ENCODE results near the gene KCTD2. TPM values are rescaled to one million over a fixed set of nuclear protein-coding genes. Genes with fewer than 3 reads are reported as not detected.
"Not testable (repeated sequence)": the region's sequence is repeated elsewhere in the genome, so short reads cannot be mapped to it uniquely, and the experiment has no call there.

Gene KCTD2
- total RNA-seq, 3 donors from 2014 or later: 19.1 to 30.0 (median 21.2) TPM

DNA sequence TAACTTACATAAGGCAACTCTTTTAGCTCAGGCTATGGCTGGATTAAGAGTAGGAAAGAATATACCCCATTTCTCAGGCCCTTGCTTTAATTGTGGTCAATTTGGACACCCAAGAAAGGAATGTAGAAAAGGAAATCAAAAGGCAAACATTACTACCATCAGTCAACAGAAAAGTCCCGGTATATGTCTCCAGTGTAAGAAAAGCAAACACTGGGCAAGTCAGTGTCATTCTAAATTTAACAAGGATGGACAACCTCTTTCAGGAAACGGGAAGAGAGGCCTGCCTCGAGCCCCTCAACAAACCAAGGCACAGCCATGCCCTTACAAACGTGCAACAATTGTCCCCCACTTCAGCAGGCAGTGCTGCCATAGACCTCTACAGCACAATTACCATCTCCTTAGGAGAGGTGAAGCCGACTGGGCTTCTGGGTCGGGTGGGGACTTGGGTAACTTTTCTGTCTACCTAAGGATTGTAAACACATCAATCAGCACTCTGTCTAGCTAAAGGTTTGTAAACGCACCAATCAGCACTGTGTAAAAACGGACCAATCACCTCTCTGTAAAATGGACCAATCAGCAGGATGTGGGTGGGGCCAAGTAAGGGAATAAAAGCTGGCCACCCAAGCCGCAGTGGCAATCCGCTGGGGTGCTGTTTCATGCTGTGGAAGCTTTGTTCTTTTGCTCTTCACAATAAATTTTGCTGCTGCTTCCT is 22.2 kb upstream of the KCTD2 start:
- TF ChIP-seq CTCF (IDR thresholded peaks at IDR 0.05): no peak
- ATAC-seq (no peak), DNase-seq (no peak)
- no peaks in the 10 kb centered on the region for H3K4me1 ChIP-seq (ENCODE audit: low read depth)
- H3K4me3 ChIP-seq: no peak overlapping the region
- H3K36me3 ChIP-seq (ENCODE audit: low read depth): no peaks in the 10 kb centered on the region
- H3K9me3 ChIP-seq: no peaks in the 10 kb centered on the region
- intact Hi-C loops (cut with DNase I, micrococcal nuclease): no loop called here

- H3K36me3 ChIP-seq (ENCODE audit: low read depth); intact Hi-C loops (cut with DNase I, micrococcal nuclease); H3K4me3 ChIP-seq; DNase-seq; H3K9me3 ChIP-seq; H3K4me1 ChIP-seq (ENCODE audit: low read depth); ATAC-seq: not testable (repeated sequence)
Observed at GRCh38 chr17:75025398-75025734, 21.7 kb upstream of the KCTD2 start.

GRCh38 chr17:75026650-75027049 is 20.4 kb upstream of the KCTD2 start:
- H3K9me3 ChIP-seq; H3K4me3 ChIP-seq; H3K4me1 ChIP-seq (ENCODE audit: low read depth); intact Hi-C loops (cut with DNase I, micrococcal nuclease); ATAC-seq; H3K36me3 ChIP-seq (ENCODE audit: low read depth): not testable (repeated sequence)
- DNase-seq: peak in 1 of 3 donors; percentile 33

DNA sequence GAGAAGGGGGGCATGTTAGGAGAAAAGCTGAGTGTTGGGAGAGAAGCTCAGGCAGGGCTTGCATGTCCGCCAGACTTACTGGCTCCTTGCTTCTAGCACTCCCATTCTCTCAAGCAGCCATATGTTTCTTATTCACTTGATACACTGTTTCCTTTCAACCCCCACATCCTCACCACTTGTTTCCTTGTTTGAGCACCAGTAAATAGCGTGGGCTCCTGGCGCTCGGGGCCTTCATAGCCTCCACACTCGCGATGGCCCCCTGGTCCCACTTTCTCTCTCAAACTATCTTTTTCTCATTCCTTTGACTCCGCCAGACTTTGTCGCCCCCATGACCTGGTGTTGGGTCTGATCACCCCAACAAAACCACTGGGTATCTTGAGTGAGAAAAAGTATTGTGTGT is 16.9 kb upstream of the KCTD2 start:
- Histone ChIP-seq H3K4me1 (ENCODE audit: low read depth) (peaks cover 12% of the 10 kb centered on the region), H3K9me3 (no peaks in the 10 kb centered on the region), H3K4me3 (no peak overlapping the region), H3K36me3 (ENCODE audit: low read depth) (no peaks in the 10 kb centered on the region)
- intact Hi-C loops (cut with DNase I, micrococcal nuclease): no loop called here
- DNase-seq: no peak
- no peak for ATAC-seq
- no peak for TF ChIP-seq CTCF (IDR thresholded peaks at IDR 0.05)

DNA sequence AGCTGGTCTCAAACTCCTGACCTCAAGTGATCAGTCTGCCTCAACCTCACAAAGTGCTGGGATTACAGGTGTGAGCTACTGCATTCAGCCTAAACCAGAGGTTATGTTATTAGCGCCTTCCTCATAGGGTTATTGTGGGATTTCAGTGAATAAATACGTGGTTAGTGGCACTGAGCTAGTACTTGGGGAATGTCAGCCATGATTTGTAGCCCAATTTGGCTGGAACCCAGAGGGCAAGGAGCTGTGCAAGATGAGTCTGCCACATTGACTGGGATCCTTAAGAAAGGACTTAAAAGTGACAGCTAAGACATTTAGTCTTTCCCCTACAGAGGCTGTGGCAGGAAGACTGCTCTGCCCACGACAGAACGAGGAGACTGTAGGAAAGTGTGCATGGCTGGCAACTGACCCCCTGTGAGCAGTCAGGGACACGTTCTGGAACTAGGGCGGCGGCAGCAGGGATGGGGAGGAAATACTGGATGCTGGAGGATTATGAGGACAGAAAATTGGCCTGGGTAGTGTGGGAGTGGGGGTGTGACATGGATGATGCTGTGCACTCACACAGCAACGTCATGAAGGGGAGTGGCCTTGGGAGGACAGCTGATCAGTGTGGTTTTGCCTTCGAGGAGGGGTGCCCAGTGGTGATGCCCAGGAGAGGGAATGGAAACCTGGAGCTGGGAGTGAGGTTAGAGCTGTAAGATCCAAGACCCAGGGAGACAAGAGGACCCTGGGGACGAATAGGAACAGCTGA is 14.9 kb upstream of the KCTD2 start:
- TF ChIP-seq CTCF (IDR thresholded peaks at IDR 0.05): no peak
- intact Hi-C loops (cut with DNase I, micrococcal nuclease): no loop called here
- peaks cover 31% of the 10 kb centered on the region for H3K4me1 ChIP-seq (ENCODE audit: low read depth)
- H3K36me3 ChIP-seq (ENCODE audit: low read depth): no peaks in the 10 kb centered on the region
- no peak overlapping the region for H3K4me3 ChIP-seq
- no peaks in the 10 kb centered on the region for H3K9me3 ChIP-seq
- DNase-seq: peak; percentile 58 to 75 (median 69)
- peak; percentile 21 for ATAC-seq

GRCh38 chr17:75032720-75033280 is 14.2 kb upstream of the KCTD2 start:
- ATAC-seq: no peak
- no peak for TF ChIP-seq CTCF (IDR thresholded peaks at IDR 0.05)
- DNase-seq: peak in 1 of 3 donors; percentile 37
- H3K4me1 ChIP-seq (ENCODE audit: low read depth): peaks cover 31% of the 10 kb centered on the region
- no peak overlapping the region for H3K4me3 ChIP-seq
- intact Hi-C loops (cut with DNase I, micrococcal nuclease): no loop called here
- no peaks in the 10 kb centered on the region for H3K9me3 ChIP-seq
- no peaks in the 10 kb centered on the region for H3K36me3 ChIP-seq (ENCODE audit: low read depth)
